Endodermal cell (in vitro differentiated cells): ENCODE measurements around the gene DNMT3B. TPM values are rescaled to one million over a fixed set of nuclear protein-coding genes. Genes with fewer than 3 reads are reported as not detected.

Experiments
- DNase-seq: peaks from one replicate; pipeline ENCODE4 v3.0.0-alpha.2; 2017
- H3K27ac ChIP-seq: 2 replicates; pipeline ENCODE4 v1.5.1; 2013; ENCODE audit warnings: mild to moderate bottlenecking, low read depth, low read length, moderate library complexity
- H3K27me3 ChIP-seq: 2 replicates; pipeline ENCODE4 v1.6.1; 2013; ENCODE audit warnings: mild to moderate bottlenecking, low read length, moderate library complexity; ENCODE audit not compliant: insufficient read depth, control insufficient read depth, poor library complexity, severe bottlenecking
- H3K36me3 ChIP-seq: 2 replicates; pipeline ENCODE4 v1.7.0; 2013; ENCODE audit warnings: mild to moderate bottlenecking, low read length, moderate library complexity; ENCODE audit not compliant: control insufficient read depth, insufficient read depth
- H3K4me1 ChIP-seq: one replicate; pipeline ENCODE4 v1.7.0; 2013; ENCODE audit warnings: low read length; ENCODE audit not compliant: control insufficient read depth, insufficient read depth
- H3K4me3 ChIP-seq: 2 replicates; pipeline ENCODE4 v1.5.1; 2013; ENCODE audit warnings: mild to moderate bottlenecking, low read length, moderate library complexity
- H3K9ac ChIP-seq: 2 replicates; pipeline ENCODE4 v1.6.1; 2013; ENCODE audit warnings: mild to moderate bottlenecking, low read length, moderate library complexity; ENCODE audit not compliant: poor library complexity, severe bottlenecking; ENCODE audit errors: extremely low read depth
- H3K9me3 ChIP-seq: 2 replicates; pipeline ENCODE4 v1.6.1; 2013; ENCODE audit warnings: mild to moderate bottlenecking, low read length, moderate library complexity; ENCODE audit not compliant: control insufficient read depth
- H3K27ac Mint-ChIP-seq: 2 replicates; pipeline ENCODE4 v1.8.0; 2020; ENCODE audit warnings: mixed read lengths
- H3K27me3 Mint-ChIP-seq: 2 replicates; pipeline ENCODE4 v1.8.0; 2021; ENCODE audit warnings: mild to moderate bottlenecking, mixed read lengths; ENCODE audit not compliant: insufficient read depth
- H3K36me3 Mint-ChIP-seq: 2 replicates; pipeline ENCODE4 v1.8.0; 2020; ENCODE audit warnings: low read depth, mixed read lengths
- H3K4me1 Mint-ChIP-seq: 2 replicates; pipeline ENCODE4 v1.8.0; 2020; ENCODE audit warnings: mixed read lengths
- H3K4me3 Mint-ChIP-seq: 2 replicates; pipeline ENCODE4 v1.8.0; 2020; ENCODE audit warnings: mild to moderate bottlenecking, moderate library complexity, mixed read lengths
- H3K9me3 Mint-ChIP-seq: 2 replicates; pipeline ENCODE4 v1.8.0; 2020; ENCODE audit warnings: mild to moderate bottlenecking, mixed read lengths
- CTCF ChIP-seq: fragments of 200-600 bp; sonication (generic); conservative IDR thresholded peaks from 2 replicates; pipeline ENCODE4 v1.5.0; 2021; ENCODE audit warnings: antibody characterized with exemption, mild to moderate bottlenecking
- WGBS, 2 experiments: methylation state at CpG; one replicate each; pipeline versions ENCODE4 v1.1.5 to v1.1.7; 2013; ENCODE audit warnings: missing lambda C conversion rate in 2 of 2, mixed read lengths in 1 of 2; ENCODE audit not compliant: insufficient coverage in 1 of 2, insufficient read length in 1 of 2; 5-methylcytosine and 5-hydroxymethylcytosine counted together
- total RNA-seq, 2 donors: library from RNA; stranded (reverse); fragmentation: NEBNext Ultra II Directional in 1 of 2; extraction: Animal tissue kit (Norgen Biotek cat#: 25700) in 1 of 2; gene quantifications; 2 replicates in 1 of 2; 3 replicates in 1 of 2; pipeline ENCODE4 v1.2.1, GENCODE V29; 2021

Gene DNMT3B
- total RNA-seq, 2 donors from 2014 or later: 82.1 to 283 TPM

- no peaks in the 10 kb centered on the region for H3K27me3 ChIP-seq
- no peak overlapping the region for H3K4me3 ChIP-seq
- 88% methylated on average over 3 of the region's 3 CpGs; no CpG with 5 or more reads in 1 of the 2 experiments for WGBS, 2 experiments
- H3K27ac ChIP-seq: no peak overlapping the region
- peaks cover 84% of the 10 kb centered on the region for H3K36me3 ChIP-seq
- no peak overlapping the region for H3K9ac ChIP-seq
- Mint-ChIP-seq H3K9me3 (no peaks in the 10 kb centered on the region), H3K27me3 (no peaks in the 10 kb centered on the region), H3K27ac (peak overlapping the region; percentile 50), H3K4me3 (no peak overlapping the region), H3K36me3 (peaks cover 86% of the 10 kb centered on the region), H3K4me1 (peaks cover 10% of the 10 kb centered on the region)
- peaks cover 6% of the 10 kb centered on the region for H3K9me3 ChIP-seq
- H3K4me1 ChIP-seq: no peaks in the 10 kb centered on the region
- DNase-seq: no peak
- TF ChIP-seq CTCF: no peak
Observed at GRCh38 chr20:32830437-32830836, 68.3 kb downstream of the DNMT3B start.

DNA sequence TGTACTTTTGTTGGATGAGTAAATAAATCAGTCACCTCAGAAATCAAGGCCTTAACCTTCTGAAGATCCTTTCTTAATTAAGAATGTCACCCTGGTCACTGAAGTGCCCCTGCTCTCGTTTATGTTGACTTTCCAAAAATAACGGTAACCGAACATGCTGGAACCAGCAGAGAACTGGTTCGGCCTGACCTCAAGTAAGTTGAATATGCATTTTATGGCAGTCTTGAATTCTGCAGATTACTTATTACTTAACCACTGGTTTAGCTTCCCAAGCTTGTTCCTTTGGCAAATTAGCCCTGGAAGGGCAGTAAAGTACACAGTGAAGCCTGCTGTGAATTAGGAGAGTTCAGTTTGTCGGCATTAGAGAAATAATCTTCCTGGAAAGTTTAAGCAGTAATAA lies 69.8 kb downstream of the DNMT3B start:
- Histone ChIP-seq H3K9me3 (peaks cover 6% of the 10 kb centered on the region), H3K4me1 (no peaks in the 10 kb centered on the region), H3K27me3 (no peaks in the 10 kb centered on the region), H3K4me3 (no peak overlapping the region), H3K27ac (no peak overlapping the region), H3K36me3 (peaks cover 87% of the 10 kb centered on the region), H3K9ac (no peak overlapping the region)
- H3K9me3 Mint-ChIP-seq: no peaks in the 10 kb centered on the region
- peaks cover 10% of the 10 kb centered on the region for H3K4me1 Mint-ChIP-seq
- DNase-seq: no peak
- H3K4me3 Mint-ChIP-seq: no peak overlapping the region
- TF ChIP-seq CTCF: no peak
- no peaks in the 10 kb centered on the region for H3K27me3 Mint-ChIP-seq
- peaks cover 90% of the 10 kb centered on the region for H3K36me3 Mint-ChIP-seq
- WGBS, 2 experiments: 97 to 98% methylated on average over 5 of the region's 5 CpGs
- H3K27ac Mint-ChIP-seq: peak overlapping the region; percentile 31

DNA sequence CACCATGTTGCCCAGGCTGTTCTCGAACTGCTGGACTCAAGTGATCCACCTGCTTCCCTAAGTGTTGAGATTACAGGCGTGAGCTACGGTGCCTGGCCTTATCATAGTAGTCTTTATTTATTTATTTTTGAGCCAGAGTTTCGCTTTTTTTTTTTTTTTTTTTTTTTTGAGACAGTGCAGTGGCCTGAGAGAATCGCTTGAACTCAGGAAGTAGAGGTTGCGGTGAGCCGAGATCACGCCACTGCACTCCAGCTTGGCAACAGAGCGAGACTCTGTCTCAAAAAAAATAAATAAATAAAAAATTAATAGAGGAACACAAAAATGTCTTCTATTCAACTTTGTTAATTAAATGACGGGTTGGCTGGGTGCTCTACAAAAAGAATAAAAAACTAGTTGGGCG lies 70.5 kb downstream of the DNMT3B start:
- H3K4me3 ChIP-seq: no peak overlapping the region
- peaks cover 6% of the 10 kb centered on the region for H3K9me3 ChIP-seq
- no peak overlapping the region for H3K9ac ChIP-seq
- no peaks in the 10 kb centered on the region for H3K27me3 ChIP-seq
- H3K4me1 ChIP-seq: no peaks in the 10 kb centered on the region
- peaks cover 86% of the 10 kb centered on the region for H3K36me3 ChIP-seq
- Mint-ChIP-seq H3K4me1 (peaks cover 10% of the 10 kb centered on the region), H3K9me3 (no peaks in the 10 kb centered on the region), H3K4me3 (no peak overlapping the region), H3K27ac (peak overlapping the region; percentile 93), H3K27me3 (no peaks in the 10 kb centered on the region), H3K36me3 (peaks cover 89% of the 10 kb centered on the region)
- H3K27ac ChIP-seq: no peak overlapping the region
- DNase-seq: no peak
- WGBS, 2 experiments: 91 to 94% methylated on average over 6 to 10 of the region's 11 CpGs
- no peak for TF ChIP-seq CTCF
